Measurements from ENCODE around the gene LCN15.

The LCN15 gene

DNA sequence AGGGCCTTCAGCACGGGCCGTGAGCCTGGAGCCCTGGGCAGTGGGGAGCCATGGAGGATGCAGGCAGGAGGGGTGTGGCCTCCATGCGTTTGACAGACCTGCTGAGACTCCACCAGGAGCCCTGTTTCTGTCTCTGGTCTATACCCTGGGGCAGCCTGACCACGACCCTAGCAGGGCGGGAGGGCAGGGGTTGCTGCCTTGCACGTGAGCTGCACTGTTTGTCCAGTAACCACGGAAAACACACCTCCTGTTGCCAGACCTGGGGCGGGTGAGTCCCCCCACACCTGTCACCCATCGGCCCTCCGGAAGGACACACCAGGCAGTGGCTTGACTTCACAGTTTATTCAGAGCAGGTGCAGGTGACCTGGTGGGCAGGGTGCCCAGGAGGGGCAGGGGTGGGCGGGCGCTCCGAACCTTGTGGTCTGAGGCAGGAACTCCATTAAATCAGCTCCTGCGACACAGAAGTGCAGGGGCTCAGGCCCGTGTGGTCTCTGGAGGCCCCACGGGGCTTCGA, 10.2 kb downstream of the LCN15 start:
- DNase-seq, result no peak

DNA sequence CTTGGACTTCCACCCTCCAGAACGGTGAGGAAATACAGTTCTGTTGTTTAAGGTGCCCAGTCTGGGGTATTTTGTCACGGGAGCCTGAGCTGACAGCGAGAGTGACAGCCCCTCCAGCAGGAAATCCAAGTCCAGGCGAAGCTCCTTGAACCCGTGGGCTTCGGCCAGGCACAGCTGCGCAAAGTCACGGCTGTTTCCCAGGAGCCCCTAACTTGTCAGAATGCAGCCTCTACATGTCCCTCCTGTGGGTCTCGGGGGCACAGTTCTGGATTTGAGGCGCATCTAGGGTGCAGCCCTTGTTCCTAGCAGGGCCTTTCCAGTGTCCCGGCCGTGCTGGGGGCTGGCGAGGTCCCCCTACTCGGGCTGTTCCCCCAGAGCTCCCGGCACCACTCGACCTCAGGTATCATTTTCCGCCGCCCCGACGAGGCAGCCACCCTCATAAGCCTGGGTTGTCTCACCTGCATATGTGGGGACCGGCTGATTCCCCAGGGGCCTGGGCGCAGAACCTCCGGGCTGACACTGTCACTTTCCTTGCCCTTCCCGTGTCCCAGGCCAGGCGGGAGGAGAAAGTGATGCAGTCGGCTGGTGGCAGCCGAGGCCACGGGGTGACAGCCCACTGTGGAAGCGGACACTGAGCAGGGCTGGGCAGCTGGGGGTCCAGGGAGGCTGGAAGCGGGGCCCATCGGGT, 10.8 kb downstream of the LCN15 start:
- no peak for DNase-seq

DNA sequence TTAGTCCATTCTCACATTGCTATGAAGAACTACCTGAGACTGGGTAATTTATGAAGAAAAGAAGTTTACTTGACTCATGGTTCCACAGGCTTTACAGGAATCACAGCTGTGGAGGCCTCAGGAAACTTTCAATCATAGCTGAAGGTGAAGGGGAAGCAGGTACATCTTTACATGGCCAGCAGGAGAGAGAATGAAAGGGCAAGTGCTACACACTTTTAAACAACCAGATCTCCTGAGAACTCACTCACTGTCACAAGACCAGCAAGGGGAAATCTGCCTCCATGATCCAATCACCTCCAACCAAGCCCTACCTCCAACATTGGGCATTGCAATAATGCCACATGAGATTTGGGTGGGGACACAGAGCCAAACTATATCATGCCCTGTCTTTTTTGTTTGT, 12.5 kb downstream of the LCN15 start:
- DNase-seq, result no peak

DNA sequence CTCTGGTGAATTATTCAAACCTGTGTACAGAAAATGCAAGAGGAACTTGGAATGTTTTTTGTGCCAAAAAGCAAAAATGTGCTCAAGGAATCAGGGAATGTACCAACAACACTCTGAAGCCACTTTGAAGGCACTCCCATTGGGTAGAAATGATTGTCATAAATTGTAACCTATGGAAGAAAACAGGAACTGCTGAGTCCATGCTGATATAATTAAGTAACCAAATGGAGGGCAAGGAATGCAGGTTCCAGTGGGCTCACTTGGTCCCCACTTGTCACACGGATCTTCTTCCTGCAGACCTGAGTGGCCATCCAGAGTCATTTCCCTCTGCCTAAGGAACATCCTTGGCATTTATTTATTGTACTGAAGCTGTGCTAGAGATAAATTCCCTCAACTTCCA, 13.1 kb downstream of the LCN15 start:
- no peak for DNase-seq

DNA sequence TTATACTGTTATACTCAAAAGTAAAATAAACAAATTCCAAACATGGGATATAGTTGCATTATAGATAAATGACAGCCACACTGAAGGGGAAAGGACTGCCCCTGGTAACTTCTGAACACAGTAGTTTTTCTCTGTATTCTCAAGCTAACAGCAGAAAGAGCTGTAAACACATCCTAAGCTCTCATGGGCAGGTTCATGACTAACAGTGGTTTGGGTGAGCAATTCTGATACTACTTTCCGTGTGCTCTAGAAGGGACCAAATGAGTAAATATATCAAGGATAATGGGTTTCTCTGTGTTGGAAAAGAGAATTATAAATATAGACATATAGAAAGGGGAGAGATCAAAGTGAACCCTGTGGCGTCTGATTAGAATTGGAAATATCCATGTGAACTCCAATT, 13.8 kb downstream of the LCN15 start:
- no peak for DNase-seq

DNA sequence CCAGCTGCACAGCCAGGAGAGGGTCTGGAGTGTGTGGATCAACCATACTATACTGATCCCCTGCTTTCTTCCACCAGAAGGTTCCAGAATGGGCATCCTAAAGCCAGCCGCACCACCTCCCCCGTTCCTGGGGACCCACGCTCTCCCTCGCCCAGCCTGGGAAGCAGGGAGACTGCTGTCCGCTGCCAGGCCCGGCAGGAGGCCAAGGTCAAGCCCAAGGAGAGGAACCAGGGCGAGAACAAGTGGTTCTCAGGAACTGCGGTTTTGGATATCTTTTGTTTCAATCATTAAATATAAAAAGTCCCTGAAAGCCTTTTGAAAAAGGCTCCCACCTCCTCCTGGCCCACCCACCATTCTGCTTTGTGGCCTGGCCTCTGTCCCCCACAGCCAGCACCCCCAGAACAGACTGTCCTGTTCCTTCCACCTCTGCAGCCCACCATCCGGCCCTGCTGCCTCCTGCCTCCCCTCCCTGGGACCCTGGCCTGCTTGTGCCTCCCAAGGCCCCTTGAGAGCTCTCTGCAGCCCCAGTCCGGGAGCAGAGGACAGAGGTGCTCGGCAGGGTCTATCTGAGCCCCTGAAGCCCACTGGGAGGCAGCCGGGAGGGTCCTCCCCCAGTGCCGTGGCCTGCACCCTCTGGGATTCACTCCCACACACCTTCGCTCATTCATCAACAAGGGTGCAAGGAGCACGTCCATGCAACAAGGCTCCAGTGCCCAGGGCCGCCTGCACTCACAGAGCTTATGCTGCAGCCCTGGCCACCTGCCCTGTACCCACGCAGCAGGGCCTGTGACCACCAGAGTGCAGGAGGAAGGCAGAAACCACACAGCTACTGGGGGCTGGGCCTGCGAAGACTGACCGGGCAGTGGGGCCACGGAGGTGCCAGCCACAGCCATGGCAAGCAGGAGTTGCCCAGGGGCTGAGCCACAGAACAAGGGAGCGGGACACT, 15.4 kb downstream of the LCN15 start:
- no peak for DNase-seq

DNA sequence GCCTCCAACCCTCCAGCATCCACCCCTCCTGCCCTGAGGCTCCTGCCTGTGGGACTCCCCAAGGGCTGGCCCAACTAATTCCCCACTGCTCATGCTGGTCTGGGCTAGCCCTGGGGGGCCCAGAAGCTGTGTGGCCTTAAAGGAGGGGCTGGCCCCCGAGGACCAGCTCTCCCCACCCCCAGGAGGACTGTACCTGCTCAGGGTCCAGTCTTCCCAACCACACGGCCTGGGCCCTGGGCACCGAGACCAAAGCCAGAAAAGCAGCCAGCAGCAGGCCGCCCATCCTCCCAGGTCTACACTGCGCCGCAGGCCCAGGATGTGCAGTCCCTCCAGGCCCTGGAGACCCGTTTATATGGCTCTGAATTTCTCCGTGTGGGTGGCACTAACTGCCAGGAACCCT, 16.1 kb downstream of the LCN15 start, which contains the start of gene LCN6:
Gene LCN6, minus strand, starts transcription at position 325 of the 400 bp plus-strand sequence. Its CDS starts 42 bp downstream, at position 283.
- DNase-seq, result no peak

DNA sequence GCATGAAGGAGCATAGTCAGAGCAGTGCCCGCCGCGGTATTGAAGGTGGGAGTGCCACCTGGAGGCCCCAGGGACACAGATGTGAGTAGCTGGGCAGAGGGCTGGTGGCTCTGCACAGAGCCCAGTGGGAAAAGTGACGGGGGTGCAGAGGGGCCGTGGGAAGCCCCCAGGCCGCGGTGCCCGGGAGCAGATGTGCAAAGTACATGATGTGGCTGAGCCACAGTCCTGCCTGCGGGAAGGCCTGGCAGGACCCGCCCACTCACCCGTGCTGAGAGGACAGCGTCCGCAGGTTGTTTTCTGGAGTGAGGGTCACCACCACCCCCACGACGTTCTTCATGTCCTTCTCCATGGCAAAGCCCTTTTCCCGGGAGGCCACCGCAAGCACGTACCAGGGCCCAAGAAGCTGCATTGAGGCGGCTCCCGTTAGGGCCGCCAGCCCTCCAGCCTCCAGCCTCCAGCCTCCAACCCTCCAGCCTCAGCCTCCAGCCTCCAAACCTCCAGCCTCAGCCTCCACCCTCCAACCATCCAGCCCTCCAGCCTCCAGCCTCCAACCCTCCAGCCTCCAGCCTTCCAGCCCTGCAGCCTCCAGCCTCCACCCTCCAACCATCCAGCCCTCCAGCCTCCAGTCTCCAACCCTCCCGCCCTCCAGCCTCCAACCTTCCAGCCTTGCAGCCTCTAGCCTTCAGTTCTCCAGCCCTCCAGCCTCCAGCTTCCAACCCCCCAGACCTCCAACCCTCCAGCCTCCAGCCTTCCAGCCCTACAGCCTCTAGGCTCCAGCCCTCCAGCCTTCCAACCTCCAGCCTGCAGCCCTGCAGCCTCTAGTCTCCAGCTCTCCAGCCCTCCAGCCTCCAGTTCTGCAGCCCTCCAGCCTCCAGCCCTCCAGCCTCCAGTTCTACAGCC, 16.9 kb downstream of the LCN15 start:
- no peak for DNase-seq

DNA sequence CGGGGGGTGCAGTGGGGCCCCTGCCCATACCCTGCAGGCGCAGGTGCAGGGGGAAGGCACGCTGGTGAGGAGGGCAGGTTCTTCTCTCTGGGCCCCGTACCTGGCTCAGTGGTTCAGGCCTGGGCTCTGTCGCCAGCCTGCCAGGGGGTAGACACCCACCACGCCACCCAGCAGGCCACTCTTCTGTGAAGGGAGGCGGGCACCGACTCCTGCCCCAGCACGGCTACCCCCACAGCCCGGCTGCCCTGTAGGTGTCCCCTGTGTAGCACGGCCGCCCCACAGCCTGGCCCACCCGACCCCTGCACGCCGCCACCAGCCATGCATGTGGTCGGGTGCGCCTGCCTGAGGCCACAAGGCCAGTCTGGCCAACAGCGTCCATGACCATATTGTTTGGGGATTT, 17.7 kb downstream of the LCN15 start:
- no peak for DNase-seq

DNA sequence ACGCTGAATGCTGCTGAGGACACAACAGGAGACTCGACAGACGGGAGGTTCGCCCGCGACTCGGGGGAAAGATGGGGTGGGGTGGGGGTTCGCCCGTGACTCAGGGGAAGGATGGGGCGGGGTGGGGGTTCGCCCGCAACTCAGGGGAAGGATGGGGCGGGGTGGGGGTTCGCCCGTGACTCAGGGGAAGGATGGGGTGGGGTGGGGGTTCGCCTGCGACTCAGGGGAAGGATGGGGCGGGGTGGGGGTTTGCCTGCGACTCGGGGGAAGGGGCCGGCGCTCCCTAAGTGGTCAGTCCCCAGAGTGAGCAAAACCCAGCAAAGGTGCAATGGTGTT, 18.2 kb downstream of the LCN15 start:
- no peak for DNase-seq

DNA sequence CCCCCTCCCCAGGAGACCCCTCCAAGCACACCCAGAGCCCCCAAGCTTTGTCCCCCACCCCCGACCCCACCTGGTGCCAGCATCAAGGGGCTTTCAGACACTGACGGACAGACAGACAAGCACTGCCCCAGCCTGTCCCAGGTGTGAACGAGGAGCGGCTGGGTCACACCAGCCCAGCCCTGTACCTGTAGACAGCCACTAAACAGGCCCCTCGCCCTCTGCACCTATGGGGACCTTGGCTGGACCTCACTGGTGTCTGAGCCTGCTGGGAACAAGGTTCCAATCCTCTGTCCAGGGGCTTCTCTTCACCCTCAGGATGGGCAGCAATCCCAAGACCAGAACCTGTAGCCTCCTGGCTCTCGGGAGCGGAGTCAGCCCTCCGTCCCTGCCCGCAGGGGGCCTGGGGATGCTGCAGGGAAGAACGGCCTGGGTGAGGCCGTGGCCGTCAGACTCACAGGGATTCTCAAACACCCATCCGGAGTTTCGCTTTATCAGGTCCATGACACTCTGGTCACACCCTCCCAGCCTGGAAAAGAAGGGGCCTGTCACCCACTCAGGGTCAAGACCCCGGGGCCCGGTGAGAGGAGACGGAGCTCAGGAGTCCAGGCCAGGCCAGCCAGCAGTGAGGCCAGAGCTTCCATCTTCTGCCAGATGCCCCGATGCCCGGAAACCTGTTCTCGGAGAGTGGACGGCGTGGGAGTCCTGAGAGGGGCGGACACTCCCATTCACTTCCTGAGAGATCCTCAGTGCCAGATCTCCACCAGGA, 18.7 kb downstream of the LCN15 start:
- no peak for DNase-seq

DNA sequence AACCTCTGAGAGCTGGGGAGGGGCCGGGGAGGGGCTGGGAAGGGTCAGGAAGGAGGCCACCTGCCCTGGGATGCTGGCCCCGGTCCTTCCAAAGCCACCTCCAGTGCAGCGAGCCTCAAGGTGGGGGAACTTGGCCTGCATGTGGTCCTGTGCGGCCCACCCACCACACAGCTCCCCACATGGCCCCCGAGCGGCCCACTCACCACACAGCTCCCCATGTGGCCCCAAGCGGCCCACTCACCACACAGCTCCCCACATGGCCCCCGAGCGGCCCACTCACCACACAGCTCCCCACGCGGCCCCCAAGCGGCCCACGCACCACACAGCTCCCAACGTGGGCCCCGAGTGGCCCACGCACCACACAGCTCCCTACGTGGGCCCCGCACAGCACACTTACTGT, 19.5 kb downstream of the LCN15 start:
- DNase-seq, result no peak

DNA sequence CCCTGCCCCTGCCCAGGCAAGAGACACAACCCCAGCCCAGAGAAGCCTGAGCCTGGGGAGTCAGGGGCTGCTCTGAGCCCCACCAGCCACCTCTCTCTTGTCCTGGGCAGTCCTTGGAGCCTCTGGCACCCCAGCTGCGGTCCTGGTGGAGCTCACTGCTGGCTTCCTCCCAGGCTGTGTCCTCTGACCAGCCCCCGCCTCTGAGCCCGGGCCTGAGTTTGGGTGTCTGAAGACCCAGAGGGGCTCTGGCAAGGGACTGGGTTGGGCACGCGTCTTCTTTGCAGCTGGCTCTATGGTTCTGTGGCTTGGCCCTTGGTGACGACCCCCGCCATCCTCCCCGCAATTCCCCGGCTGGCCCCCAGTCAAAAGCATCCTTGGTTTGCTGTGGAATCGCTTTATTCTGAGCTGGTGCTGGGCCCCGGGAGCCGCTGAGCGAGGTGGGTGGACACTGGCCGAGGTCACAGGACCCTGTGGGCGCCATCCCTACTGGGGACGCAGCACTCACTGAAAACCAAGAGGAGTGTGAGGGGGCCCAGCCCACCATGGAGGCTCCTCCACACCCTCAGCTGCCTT, 20.6 kb downstream of the LCN15 start:
- DNase-seq, result no peak

DNA sequence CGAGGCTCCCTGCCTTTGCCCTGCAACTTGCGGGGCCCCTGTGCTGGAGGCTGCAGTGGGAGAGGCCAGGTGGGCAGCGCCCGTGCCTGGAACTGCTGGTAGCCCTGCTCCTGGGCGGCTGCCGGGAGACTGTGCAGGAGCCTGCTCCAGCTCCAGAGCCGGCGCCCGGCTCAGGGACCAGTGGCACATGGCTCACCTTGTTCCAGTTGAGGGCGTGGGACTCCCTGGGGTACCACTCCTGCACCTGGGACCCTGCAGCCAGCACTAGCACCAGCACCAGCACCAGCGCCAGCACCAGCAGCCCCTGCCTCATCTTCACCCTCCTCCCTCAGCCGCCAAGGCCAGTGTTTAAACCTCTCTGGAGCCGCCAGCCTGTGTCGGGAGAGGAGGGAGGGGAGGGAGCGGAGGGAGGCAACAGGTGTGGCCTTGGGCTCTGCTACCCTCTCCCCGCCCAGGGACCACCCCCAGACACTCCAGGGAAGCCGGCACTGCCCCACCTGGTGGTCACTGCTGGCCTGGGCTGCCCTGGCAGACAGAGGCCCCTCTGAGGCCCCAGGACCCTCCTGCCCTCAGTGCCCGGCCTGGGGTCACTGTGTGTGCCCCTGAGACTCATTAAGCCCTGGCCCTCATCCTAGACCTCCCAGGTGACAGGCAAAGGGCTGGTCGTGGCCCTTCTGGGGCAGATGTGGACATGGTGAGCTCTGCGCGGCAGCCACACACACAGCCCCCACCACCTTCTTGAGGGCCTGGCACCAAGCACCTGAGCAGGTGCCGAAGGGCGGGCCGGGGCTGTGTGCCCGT, 21.5 kb downstream of the LCN15 start, which contains the start of gene LCN10:
Gene LCN10, minus strand, starts transcription at position 350 of the 801 bp plus-strand sequence. Its CDS starts 37 bp downstream, at position 313.
- no peak for DNase-seq

DNA sequence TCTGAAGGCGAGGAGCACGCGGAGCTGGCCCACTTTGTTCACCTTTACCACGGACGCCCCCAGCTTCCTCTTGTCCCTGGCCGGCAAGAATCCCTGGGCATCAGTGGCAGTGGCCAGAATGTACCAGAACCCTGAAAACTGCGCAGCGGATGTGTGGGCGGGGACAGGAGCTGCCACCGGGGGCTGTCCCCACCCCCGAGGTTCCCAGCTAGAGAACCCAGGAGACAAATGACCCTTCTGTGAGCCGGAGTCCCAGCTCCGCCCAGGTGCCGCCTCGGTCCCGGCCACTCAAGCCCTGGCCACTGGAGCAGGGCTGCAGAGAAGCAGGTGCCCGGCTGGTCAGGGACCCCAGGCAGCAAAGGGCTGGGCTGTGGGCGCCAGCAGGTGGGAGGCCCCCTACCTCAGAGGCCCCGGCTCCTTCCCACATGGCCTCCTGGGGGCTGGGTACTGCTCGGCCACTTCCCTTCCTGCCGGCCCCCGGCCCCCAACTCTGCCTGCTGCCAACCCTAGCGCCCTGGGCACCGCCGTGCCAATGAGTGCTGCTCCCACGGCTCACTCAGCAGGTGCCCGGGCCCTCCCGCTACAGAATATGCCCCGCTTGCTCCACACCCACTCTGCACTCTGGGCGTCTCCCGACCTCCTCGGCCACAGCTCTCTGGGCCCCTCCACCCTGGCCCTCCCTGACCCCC, 22.3 kb downstream of the LCN15 start:
- peak; percentile 76 for DNase-seq

DNA sequence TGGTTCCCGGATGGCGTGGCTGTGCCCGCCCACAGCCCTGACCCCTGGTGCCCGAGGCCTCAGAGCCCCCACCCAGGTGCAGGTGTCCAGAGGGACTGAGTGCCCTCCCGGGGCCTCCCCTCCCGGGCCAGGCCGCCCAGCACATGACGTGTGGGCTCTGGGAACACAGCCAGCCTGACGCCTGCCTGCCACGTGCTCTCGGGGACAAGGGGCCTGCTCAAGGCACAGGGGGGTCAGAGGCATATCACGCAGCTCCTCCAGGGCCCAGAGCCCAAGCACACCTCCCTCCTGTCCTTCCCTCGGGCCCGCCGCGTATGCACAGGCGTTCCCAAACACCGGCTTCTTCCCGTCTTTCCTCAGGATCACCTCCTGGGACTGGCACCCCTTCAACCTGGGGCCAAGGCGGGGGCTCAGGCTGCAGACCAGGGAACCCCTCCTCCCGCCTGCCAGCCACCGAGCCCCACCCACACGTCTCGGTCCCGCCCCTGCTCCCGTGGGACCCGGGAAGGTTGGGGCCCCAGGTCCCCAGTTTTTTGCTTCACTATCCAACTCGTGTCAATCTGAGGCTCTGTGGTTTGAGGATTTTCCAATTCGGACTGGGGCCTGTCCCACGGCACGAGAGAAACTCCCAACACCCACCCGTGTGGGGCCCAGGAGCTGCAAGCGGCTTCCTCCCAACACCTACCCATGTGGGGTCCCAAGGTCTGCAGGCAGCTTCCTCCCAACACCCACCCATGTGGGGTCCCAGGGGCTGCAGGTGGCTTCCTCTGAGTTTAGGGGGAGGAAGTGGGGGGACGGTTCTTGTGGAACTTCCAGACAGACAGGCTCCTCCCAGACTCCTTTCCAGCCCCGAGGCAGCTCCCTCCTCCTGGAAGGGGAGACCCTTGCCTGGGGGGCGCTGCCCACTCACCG, 23.1 kb downstream of the LCN15 start:
- peak; percentile 75 for DNase-seq

DNA sequence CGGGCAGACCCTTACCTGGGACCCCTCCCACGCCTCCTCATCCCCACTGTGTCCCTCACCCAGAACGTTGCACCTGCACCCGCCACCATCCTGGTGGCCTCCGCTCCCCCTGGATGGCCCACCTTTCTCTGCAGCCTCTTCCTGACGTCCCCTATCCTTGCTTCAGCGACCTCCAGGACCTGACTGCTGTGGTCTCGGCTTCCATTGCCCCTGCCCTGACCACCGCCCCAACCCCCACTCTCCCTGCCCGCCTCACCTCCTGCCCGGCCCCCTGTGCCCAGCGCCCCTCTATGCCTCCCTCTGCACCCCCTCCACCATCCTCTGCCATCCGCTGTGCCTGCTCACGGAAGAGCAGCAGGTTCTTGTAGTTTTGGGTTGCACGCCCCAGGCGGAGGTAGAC, 23.8 kb downstream of the LCN15 start:
- DNase-seq, result no peak

DNA sequence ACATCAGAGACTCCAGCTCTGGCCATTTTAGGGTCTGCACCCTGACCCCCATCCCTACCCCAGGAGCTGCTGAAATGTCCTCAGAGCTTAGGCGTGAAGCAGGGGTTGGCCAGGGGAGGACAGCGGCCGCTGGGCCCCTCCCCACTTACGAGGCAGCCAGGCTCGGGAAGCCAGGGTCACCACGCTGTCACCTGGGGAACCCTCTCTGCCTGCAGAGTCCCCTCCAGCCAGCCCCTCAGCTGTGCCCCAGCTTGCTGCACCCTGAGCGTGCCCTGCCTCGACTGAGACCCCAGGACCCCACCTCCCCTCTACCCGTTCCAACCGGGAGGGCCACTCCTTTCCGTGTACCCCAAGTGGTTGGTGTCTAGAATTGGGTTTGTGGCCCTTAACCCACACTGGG, 24.2 kb downstream of the LCN15 start:
- DNase-seq, result no peak

DNA sequence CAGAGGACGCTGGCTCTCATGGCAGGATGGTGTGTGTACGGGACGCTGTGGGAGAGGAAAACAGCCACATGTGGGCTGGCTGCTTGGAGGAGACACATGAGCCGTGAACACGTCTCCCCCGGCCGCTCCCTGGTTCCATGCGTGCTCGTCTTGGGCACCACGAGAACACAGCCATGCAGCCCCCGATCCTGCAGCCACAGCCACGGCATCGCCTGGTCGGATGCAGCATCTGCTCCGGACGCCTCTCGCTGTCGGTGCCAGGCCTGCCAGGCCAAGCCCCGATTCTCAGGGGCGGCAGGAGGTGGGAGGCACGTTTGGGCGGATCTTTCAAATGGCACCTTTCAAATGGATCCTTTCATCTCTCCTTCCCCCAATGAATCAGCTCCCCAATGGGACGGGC, 24.8 kb downstream of the LCN15 start:
- no peak for DNase-seq
